NCI-H345 treated with DMSO at 0.1 percent for 48 hours (cell line): Measurements from ENCODE around the gene ANKRD28.
"Not testable (repeated sequence)": the region's sequence is repeated elsewhere in the genome, so short reads cannot be mapped to it uniquely, and the experiment has no call there.

Experiments
- DNase-seq: peaks from one replicate; lab custom pipeline; 2025; ENCODE audit not compliant: unreplicated experiment; lab: John Stamatoyannopoulos, UW

ANKRD28 gene

GRCh38 chr3:15778332-15778858, 19.4 kb downstream of the ANKRD28 start:
- no peak for DNase-seq

GRCh38 chr3:15774931-15775560, 22.7 kb downstream of the ANKRD28 start:
- not testable (repeated sequence) for DNase-seq

DNA sequence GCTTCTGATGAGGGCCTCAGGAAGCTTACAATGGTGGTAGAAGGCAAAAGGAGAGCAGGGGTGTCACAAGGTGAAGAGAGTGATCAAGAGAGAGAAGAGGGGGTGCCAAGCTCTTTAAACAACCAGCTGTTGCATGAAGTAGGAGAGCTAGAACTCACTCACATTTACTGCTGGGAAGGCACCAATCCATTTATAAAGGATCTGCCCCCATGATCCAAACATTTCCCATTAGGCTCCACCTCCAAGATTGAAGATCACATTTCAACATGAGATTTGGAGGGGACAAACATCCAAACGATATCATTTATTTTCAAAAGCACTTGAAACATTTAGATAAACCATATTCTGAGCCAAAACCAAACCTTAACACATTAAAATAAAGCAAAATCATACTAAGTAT, 26.3 kb downstream of the ANKRD28 start:
- no peak for DNase-seq

DNA sequence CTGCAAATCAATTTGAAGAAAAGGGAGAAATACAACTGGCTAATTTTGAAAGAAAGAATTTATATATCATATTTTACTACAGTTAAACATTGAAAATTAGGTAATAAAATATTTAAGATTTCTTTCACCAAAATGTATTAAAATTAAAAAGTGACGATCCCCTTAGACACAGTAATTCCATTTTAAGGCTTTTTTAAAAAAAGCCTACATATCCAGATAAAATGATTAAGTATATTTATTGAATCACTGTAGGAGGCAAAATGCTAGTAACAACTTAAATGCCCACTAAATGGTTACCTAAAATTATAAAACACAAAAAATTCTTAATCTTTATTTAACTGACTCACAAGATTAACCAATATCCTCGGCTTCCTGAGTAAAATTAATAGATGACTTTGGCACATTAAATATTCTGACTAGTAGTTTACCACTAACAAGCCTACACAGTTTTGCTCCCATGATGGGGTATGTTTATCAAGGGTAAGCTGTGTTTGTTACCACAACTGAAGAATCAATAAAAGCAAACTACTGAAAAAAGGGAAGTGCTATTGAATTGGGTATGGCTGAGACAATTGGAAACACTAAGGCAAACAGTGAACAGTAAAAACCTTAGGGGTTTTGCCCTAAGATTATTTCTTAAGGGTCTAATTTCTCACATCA, 28.4 kb downstream of the ANKRD28 start:
- no peak for DNase-seq

DNA sequence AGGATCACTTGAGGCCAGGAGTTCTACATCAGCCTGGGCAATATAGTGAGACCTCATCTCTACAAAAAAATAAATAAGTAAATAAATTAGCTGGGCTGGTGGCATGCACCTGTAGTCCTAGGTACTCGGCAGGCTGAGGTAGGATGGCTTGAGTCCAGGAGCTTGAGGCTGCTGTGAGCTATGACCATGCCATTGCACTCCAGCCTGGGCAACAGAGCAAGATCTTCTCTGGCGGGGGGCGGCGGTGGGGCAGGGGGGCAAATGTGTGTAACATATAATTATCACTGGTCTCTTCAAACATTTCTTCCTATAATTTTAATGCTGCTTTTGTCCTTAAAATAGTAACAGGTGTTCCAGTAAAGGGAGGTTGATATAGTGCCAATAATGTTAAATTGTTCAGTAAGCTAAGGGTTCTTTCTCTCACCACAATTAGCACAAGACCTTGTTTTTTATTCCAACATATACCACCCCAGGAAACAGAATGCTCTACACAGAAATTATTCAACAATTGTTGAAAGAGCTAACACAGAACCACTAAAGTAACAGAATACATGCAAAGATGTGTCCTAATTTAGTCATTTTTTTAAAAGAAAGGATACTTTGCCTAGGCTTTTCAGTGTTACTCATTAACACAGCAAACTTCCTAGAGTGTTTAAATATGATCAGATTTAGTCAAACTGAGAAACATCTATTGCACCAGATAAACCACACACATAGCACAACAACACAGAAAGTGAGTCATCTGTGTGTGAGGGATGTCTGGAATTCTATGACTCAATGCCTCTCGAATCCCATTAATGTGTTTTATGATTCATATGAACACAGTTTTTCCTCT, 29.1 kb downstream of the ANKRD28 start:
- DNase-seq = no peak

GRCh38 chr3:15766406-15766805, 31.4 kb downstream of the ANKRD28 start:
- no peak for DNase-seq

DNA sequence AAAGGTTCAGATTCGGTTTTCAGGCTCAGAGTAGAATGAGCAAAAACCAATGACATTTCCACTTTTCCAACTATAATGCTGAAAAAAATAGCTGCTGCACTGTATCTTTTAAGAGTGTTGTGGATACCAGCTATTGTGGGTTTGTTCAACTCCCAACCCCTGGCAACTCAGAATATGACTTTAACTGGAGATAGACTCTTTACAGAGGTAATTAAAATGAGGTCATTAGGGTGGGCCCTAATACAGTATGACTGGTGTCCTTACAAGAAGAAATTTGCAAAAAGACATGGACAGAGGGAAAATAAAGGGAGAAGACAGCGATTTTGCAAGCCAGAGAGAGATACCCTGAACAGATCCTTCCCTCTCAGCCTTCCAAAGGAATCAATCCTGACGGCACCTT, 39.5 kb downstream of the ANKRD28 start:
- DNase-seq = no peak

GRCh38 chr3:15757824-15758223, 40.0 kb downstream of the ANKRD28 start:
- no peak for DNase-seq

- no peak for DNase-seq
These were observed 41.3 kb downstream of the ANKRD28 start for GRCh38 chr3:15756505-15756904.

- DNase-seq = no peak
These were observed 42.0 kb downstream of the ANKRD28 start for GRCh38 chr3:15755780-15756179.

- no peak for DNase-seq
These were observed 42.6 kb downstream of the ANKRD28 start for GRCh38 chr3:15755181-15755580.

DNA sequence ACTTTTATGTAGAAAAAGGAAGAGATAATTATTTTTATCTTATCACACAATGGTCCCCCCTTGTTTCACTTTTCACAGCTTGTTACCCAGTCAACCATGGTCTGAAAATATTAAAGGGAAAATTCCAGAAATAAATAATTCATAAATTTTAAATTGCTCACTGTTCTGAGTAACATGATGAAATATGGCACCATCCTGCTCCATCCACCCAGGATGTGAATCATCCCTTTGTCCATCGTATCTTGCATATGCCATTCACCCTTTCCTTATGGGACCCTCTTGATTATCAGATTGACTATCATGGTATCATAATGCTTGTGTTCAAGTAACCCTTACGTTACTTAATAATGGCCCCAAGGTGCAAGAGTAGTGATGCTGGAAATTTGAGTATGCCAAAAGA, 43.7 kb downstream of the ANKRD28 start:
- DNase-seq = no peak

DNA sequence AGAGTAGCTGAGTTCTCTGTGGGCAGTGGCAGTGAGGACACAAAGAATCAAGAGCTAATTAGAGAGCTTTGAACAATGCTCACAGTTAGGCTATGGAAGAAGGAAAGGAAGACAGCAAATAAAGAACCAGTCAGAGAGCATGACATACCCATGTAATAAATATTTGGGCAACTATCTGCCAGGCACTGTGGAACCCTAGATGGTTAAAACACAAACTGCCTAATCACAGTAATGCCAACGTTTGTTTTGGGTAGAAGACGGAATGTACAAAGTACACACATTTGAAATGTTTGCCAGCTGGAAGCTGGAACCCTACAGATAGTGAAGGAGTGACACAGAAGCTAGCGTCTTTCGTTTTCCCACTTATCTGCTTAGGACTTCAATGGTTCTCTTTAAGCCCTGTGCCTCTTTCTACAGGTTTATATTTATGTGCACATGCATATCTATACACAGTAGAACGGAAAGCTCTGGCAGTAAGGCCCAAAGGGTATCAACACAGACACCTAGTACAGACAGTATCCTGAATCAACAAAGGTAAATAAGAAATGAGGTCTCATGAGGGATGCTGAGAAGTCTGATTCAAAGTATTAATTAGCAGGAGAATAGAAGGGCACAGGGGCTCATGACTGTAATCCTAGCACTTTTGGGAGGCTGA, 44.6 kb downstream of the ANKRD28 start:
- no peak for DNase-seq

DNA sequence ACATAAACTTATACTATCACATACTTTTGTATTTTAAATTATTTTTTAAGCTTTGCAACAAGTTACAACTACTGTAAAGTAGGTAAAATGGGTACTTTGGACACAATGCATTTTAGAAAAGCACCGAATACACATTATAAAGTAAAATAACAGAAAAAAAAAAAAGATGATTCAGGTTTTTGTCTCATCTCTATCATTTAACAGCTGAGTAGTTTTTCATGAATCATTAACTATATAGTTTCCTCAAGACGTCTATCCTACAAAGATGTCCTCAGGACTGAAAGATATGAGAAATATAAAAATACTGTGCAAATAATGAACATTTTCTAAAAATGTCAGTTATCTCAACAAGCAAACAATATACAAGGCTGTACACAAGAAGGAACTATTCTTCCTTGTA, 46.9 kb downstream of the ANKRD28 start:
- no peak for DNase-seq

DNA sequence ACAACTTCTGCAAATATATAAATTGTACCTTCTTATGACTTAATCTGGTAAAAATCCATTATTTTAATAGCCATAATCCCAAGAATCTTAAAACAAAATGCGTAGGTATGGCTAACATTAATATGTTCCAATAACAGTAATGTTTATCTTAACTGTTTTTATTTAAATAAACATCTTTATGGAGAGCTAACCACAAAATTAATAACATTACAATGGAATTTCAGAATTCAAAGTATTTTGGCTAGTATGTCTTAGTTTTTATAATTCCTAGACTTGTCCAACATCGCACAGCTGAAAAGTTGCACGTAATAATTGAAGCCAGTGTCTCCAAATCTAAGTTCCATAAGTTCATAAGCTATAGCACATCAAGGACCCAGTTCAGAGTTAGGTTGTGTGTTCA, 47.6 kb downstream of the ANKRD28 start:
- DNase-seq = no peak

DNA sequence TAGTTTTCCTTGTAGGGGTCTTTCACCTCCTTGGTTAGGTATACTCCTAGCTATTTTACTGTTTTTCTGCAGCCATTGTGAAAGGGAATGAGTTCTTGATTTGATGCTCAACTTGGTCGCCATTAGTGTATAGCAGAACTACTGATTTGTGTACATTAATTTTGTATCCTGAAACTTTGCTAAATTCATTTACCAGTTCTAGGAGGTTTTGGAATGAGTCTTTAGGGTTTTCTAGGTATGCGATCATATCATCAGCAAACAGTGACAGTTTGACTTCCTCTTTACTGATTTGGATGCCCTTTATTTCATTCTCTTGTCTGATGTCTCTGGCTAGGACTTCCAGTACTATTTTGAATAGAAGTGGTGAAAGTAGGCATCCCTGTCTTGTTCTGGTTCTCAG, 51.9 kb downstream of the ANKRD28 start:
- not testable (repeated sequence) for DNase-seq

- DNase-seq = no peak
These were observed 53.6 kb downstream of the ANKRD28 start for GRCh38 chr3:15744176-15744575.

- no peak for DNase-seq
These were observed 54.2 kb downstream of the ANKRD28 start for GRCh38 chr3:15743587-15744009.

- DNase-seq = not testable (repeated sequence)
These were observed 55.5 kb downstream of the ANKRD28 start for GRCh38 chr3:15742236-15742635.

GRCh38 chr3:15738616-15739005, 59.2 kb downstream of the ANKRD28 start:
- not testable (repeated sequence) for DNase-seq

DNA sequence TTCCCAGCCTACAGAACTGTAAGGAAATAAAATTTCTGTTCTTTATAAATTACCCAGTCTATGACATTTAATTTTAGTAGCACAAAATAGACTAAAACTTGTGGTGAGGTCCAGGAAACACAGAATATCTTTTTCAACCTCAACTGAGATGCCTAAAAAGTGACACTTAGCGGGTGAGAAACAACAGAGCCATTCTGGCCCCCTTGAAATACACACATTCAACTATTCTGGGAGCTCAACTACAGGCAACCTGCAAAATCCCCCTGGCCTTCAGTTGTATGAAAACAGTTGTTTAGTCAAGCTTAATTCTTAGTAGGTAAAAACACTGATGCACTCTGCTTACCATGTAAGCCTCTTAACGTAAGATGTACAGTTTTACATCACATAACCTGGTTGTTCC, 66.8 kb downstream of the ANKRD28 start:
- DNase-seq = no peak
